Stimulated activated naive CD8-positive, alpha-beta T cell treated with anti-CD3 and anti-CD28 coated beads, Interleukin-15, Interleukin-2, amounts not matched to agents 100 ng/mL and 50 ng/mL, for 24 hours (primary cell): Measurements from ENCODE around the gene NRM.
"Not testable (repeated sequence)": the region's sequence is repeated elsewhere in the genome, so short reads cannot be mapped to it uniquely, and the experiment has no call there.

Experiments used
- H3K27ac Mint-ChIP-seq: one replicate; pipeline ENCODE4 v1.8.0; 2021; ENCODE audit warnings: mild to moderate bottlenecking, mixed read lengths
- H3K27me3 Mint-ChIP-seq: one replicate; pipeline ENCODE4 v1.8.0; 2021; ENCODE audit warnings: mixed read lengths
- H3K36me3 Mint-ChIP-seq: one replicate; pipeline ENCODE4 v1.8.0; 2021; ENCODE audit warnings: low read depth, mixed read lengths
- H3K4me1 Mint-ChIP-seq: one replicate; pipeline ENCODE4 v1.8.0; 2021; ENCODE audit warnings: low read depth, mixed read lengths
- H3K4me3 Mint-ChIP-seq: one replicate; pipeline ENCODE4 v1.8.0; 2021; ENCODE audit warnings: mild to moderate bottlenecking, mixed read lengths
- H3K9me3 Mint-ChIP-seq: one replicate; pipeline ENCODE4 v1.8.0; 2021; ENCODE audit warnings: mixed read lengths

The NRM gene

DNA sequence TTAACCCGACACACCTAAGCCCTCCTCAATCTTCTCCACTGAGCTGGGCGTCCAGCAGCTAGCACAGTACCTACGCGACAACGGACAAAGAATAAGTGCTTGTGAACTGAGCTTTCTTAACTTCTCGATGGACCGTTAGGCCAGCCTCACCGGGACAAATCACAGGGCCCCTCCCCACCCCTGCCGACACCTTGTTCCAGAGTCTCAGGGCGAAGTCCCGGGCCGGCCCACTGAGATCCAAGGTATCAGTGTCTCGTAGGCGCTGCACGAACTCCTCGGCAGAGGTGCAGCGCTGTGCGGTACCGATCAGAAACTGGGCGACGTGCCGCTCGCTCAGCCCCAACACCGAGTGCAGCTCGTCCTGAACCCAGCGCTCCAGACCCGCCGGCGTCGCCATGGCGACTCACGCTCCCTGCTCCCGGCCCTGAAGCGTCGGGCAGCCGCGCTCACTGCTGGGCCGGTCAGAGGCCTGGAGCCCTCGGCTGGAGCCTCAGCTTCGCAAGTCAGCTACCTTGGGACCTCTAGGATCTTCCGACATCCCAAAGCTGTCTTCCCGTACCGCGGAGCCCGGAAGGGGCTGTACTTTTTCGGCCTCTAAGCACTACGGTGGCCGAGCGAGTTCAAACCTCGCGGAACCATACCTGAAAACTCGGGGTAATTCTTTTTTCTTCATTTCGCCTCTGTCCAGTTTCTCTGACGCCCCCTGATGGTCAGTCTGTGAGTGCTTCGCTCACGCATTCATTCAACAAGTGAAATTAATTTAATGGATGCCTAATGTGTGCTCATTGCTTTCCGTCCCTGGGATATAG lies 18.1 kb downstream of the NRM start, which contains the start of gene DHX16:
DHX16 (minus strand) TSS at position 562 of the 809 bp plus-strand sequence; CDS start at position 397, 165 bp downstream.
- Mint-ChIP-seq H3K36me3 (peaks cover 37% of the 10 kb centered on the region), H3K9me3 (no peaks in the 10 kb centered on the region), H3K4me3 (peak within 1 kb of the TSS; percentile 94), H3K27me3 (no peaks in the 10 kb centered on the region), H3K4me1 (peaks cover 18% of the 10 kb centered on the region), H3K27ac (peak within 1 kb of the TSS; percentile 93)

DNA sequence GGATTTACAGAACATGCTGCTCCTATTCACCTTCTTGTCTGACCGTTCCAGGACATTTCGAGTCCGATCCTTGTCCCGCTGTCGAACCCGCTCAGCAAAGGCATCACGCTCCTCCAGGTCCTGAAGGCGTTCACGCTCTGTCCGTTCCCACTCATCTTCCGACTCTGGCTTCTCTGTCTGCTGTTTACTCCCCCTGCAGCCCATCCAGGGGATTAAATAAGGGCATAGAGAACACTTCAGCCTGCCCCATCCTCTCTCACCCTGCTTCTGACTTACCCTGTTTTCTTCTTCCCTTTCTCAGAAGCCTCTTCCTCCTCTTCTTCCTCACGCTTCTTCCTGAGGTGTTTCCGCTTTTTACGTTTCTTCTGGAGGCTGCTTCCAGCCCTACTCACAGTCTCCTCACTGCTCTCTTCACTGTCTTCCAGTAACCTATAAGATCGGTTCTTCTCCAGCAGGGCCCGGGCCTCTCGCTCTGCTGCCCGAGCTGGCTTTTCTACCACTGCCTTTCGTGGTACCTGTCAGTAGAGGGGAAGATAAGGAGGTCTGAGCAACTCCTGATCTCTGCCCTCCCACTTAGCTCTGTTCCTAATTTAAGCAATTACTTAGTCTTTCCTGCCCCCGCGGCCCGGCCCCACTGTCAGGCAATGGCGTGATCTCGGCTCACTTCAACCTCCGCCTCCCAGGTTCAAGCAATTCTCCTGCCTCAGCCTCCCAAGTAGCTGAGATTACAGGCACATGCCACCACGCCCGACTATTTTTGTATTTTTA lies 19.8 kb downstream of the NRM start:
- Mint-ChIP-seq H3K36me3 (peaks cover 36% of the 10 kb centered on the region), H3K27me3 (no peaks in the 10 kb centered on the region), H3K4me3 (peak overlapping the region; percentile 94), H3K4me1 (peaks cover 31% of the 10 kb centered on the region), H3K27ac (peak overlapping the region; percentile 39), H3K9me3 (no peaks in the 10 kb centered on the region)

DNA sequence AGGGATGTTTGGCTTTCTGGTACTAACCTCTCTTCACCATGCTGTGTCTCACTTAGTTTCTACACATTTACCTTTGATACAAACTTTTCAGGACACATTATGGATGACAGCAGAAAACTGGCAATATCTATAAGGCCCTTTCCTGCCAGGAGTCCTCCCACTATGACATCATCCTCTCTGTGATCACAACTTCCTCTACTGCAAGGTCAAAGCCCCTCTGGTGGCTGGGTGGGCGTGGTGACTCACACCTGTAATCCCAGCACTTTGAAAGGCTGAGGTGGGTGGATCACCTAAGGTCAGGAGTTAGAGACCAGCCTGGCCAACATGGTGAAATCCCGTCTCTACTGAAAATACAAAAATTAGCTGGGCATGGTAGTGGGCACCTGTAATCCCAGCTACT lies 24.5 kb downstream of the NRM start:
- H3K9me3 Mint-ChIP-seq, H3K4me3 Mint-ChIP-seq, H3K27me3 Mint-ChIP-seq: not testable (repeated sequence)
- Mint-ChIP-seq H3K27ac (peak overlapping the region; percentile 66), H3K4me1 (peaks cover 22% of the 10 kb centered on the region), H3K36me3 (peaks cover 64% of the 10 kb centered on the region)

DNA sequence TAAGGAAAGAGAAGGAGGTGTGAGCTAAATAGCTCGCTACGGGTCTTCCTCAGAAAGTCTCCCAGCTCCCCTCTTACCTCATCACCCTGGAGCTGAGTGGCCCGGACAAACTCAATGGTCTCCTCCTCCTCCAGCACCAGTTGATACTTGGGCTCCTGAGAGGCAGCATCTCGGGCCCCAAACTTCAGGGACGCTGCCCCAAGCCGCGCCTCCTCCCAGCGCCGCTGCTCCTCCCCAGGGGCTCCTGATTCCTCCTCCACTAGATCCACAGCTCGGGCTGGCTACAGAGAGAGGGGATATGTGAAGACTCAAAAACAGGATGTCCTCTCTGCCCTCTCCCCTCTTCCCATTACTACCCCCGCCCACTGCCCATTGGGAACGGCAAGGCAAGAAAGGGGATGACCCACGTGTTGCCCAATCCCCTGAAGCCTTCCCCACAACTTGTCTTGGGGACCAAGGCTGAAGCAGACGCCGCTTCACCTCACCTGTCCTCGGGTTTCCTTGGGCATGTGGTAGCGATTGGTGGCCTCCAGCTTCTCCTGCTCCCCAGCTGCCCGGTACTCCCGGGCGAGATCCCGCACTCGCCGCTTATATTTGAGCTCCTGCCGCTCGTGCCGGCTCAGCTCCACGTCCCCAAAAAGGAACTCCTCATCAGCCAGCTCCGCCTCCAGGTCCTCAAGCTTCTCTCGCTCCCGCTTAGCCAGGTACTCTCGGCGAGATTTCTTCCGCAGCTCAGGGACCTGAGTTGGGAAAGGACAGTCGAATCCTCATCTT lies 25.6 kb downstream of the NRM start:
- Mint-ChIP-seq H3K9me3 (no peaks in the 10 kb centered on the region), H3K4me3 (no peak overlapping the region), H3K36me3 (peaks cover 58% of the 10 kb centered on the region), H3K4me1 (peaks cover 15% of the 10 kb centered on the region), H3K27me3 (no peaks in the 10 kb centered on the region), H3K27ac (no peak overlapping the region)

DNA sequence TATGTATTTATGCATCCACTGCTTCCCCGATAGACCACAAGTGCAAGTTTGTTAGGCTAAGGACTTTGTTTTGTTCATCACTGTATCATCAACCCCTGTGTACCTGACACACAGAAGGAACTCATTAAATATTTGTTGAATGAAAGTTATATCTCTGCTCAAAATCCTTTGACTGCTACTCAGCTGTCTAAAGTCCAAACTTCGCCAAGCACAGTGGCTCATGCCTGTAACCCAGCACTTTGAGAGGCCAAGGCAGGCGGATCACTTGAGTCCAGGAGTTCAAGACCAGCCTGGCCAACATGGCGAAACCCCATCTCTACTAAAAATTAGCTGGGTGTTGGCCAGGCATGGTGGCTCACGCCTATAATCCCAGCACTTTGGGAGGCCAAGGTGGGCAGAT lies 32.9 kb downstream of the NRM start:
- H3K4me1 Mint-ChIP-seq, H3K4me3 Mint-ChIP-seq, H3K27me3 Mint-ChIP-seq, H3K9me3 Mint-ChIP-seq: not testable (repeated sequence)
- H3K36me3 Mint-ChIP-seq = peaks cover 69% of the 10 kb centered on the region
- peak overlapping the region; percentile 74 for H3K27ac Mint-ChIP-seq

DNA sequence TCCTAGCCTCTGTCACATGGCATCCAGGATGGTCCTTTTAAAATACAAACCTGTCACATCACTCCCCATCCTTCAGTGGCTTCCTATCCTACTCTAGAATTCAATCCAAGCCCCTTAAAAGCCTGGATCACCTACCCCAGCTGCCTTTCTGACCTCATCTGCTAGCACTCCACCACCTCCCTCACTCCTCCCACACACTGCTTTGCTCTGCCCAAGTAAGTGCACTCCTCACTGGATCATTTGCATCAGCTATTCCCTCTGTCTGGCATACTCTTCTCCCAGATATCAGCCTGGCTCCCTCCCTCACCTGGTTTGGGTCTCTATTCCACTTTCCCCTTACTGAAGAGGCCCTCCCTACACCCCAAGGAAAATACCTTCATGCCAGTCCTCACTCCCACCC lies 33.3 kb downstream of the NRM start:
- peaks cover 69% of the 10 kb centered on the region for H3K36me3 Mint-ChIP-seq
- H3K27ac Mint-ChIP-seq = peak overlapping the region; percentile 74

DNA sequence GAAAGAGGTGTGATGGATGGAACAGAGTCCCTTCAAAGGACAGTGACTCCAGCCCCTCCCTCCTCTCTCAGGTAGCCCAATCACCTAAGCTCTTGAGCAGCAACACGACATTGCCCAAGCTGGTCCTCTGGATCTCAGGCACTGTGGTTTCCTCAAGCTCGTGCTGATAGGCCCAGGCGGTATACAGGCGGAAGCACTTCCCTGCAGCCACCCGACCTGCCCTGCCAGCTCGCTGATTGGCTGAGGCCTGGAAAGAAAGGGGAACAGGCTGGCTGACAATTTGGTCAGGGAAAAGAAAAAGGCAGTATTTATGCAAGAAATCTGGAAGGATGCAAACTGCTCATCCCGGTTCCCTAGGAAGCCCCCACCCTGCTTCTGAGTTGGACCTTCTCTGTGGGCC lies 34.3 kb downstream of the NRM start:
- Mint-ChIP-seq H3K27ac (no peak overlapping the region), H3K4me3 (no peak overlapping the region), H3K36me3 (peaks cover 67% of the 10 kb centered on the region)

More for the DNA sequence above, 33.3 kb downstream of the NRM start:
- Mint-ChIP-seq H3K4me3 (no peak overlapping the region), H3K27me3 (no peaks in the 10 kb centered on the region), H3K4me1 (no peaks in the 10 kb centered on the region), H3K9me3 (no peaks in the 10 kb centered on the region)

DNA sequence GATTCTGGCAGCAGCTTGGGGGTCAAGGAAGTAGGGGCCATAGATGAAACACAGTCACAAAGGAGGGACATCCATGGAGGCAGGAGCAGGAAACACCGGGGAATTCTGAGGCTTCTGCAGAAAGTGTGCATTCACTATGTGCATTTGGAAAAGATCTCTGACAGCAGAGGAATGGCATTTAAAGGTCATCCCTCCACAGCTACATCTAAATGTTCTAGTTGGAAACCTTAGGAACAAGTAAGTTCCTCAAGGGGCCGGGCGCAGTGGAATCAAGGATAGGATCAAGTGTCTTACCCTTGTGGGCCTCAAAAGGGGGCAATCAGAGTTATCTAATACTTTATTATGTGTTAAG lies 35.1 kb downstream of the NRM start:
- Mint-ChIP-seq H3K27ac (no peak overlapping the region), H3K9me3 (no peaks in the 10 kb centered on the region), H3K4me3 (no peak overlapping the region), H3K27me3 (no peaks in the 10 kb centered on the region), H3K4me1 (no peaks in the 10 kb centered on the region), H3K36me3 (peaks cover 70% of the 10 kb centered on the region)

More for the DNA sequence above, 34.3 kb downstream of the NRM start:
- Mint-ChIP-seq H3K27me3 (no peaks in the 10 kb centered on the region), H3K9me3 (no peaks in the 10 kb centered on the region), H3K4me1 (no peaks in the 10 kb centered on the region)

DNA sequence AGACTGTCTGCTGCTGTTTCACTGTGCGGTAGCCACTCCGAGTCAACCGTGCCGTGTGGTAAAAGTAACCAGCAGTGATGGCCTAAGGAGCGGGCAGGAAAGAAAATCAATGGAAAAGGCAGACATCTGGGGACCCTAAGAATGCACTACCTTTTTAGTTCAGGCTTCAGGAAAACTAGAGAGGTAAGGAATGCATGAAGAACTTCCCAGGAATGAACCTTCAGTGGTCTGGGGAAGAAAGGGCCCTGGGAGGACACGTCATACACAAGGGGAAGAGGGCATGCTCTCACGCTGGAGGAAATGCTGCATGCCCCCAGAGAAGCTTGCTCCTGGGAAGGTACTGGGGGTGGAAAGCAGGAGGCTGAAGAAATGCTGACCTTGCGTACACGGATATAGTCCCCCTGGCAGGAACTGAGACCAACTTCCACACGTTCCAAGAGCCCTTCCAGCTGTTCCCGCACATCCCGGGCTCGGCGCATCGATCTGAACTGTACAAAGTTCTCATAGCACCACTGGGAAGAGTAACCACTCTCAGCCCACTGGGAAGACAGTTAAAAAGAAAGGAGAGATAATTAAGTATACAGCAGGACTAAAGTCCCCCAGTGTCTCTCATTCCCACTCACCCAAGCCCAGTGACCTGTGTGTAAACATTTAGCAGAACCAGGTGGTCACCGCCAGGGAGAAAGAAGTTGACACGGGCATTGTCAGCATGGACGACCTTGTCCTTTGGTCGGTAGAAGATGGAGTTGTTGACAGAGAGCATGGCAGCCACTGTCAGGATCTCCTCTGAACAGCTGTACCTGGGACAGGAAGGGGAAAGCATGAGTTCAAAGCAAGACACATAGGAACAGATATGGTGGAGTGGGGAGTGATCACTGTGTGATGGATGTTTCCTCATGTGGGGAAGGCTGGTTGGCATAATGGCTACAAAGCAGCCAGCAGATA lies 35.7 kb downstream of the NRM start:
- Mint-ChIP-seq H3K4me1 (no peaks in the 10 kb centered on the region), H3K4me3 (no peak overlapping the region), H3K36me3 (peaks cover 69% of the 10 kb centered on the region), H3K27ac (no peak overlapping the region), H3K9me3 (no peaks in the 10 kb centered on the region), H3K27me3 (no peaks in the 10 kb centered on the region)

DNA sequence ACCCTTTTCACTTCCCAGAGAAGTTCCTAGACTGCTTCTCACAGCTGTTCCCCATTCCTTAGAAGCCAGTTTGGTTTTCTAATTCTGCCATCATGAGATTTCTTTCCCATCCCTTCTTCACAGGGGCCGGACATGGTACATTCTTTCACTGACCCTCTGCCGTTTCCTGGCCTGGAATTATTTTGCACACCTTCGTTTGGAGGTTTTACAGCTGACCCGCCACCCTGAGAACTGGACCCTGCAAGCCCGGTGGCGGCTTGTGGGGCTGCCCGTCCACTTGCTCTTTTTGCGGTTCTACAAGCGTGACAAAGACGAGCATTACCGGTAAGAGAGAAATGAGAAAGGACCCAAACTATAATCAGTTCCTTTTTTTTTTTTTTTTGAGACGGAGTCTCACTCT lies 39.6 kb downstream of the NRM start:
- Mint-ChIP-seq H3K36me3 (peaks cover 50% of the 10 kb centered on the region), H3K9me3 (no peaks in the 10 kb centered on the region), H3K4me3 (no peak overlapping the region), H3K4me1 (peaks cover 19% of the 10 kb centered on the region), H3K27ac (no peak overlapping the region), H3K27me3 (no peaks in the 10 kb centered on the region)

DNA sequence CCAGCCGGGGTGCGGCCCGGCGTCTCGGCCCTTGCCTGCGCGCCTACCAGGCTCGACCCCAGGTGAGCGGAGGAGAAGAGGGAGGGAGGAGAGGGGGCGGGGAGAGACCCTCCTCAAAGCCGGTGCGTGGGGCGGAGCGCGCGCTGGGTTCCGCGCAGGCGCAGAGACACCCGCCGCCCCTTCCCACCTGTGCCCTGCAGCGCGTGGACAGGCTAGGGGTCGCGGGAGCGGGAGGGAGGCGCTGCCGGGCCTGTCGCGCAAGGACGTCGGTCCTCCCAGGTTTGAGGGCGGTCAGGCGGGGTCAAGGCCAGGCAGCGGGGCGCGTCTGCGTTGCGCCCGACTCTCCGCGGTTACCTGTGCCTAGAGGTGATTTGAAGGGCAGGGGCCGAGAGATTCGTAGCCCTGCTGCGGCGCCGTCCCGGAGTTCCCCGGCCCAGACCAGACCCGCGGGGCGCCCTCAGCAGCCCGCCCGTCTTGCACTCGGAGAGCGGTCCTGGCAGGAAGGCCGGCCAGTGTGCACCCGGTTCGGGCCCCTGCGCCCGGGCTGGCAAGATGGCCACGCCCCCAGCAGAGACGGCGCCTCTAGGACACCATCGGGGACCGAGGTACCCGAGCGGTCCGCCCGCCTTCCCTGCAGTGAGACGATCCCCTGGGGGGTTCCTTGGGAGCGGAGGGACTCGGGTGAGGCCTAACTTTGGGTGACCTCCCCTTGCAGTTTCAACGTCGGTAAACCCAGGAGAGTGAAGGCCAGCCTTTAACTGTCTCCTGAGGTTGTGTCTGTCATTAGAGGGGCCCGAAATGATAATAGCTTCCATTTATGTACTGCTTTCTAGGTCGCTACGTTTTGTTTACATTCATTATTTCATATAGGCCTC lies 43.3 kb downstream of the NRM start:
- Mint-ChIP-seq H3K4me1 (peaks cover 30% of the 10 kb centered on the region), H3K27me3 (no peaks in the 10 kb centered on the region), H3K9me3 (no peaks in the 10 kb centered on the region), H3K36me3 (peaks cover 47% of the 10 kb centered on the region), H3K27ac (peak overlapping the region; percentile 88), H3K4me3 (peak overlapping the region; percentile 91)

DNA sequence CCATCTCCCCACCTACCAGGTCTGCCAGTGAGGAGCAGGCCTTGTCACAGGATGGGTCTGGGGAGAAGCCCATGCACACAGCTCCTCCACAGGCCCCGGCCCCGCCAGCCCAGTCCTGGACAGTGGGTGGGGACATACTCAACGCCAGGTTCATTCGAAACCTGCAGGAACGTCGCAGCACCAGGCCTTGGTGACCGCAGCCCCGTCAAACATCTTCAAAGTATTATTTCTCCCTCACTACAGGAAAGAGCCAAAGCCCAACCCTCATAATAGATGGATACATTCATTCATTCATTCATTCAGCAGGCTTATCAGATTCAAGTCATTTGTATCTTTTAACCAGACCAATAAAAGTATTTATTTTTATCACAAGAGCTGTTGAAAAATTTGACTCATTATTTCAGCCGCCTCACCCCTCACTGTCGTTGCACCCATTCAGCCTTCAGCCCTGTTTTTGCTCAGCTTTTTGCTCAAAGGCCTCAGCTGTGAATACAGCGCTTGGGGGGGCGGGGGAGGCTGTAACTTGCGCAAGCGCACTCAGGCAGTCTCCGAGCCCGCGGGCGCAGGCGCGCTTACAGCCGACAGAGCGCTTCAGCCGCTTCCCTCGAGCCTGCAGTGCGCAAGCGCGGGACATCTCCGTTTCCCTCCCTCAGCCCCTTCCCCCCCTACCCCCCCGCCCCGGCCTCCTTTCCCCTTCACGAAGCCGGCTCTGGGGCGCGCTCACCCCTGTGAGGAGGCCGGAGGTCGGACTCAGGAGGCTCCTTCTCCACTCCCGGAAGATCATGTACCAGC lies 44.1 kb downstream of the NRM start, which contains the start of gene C6orf136:
C6orf136 (plus strand) TSS at position 684 of the 792 bp plus-strand sequence; CDS start at position 783, 99 bp downstream.
- peak within 1 kb of the TSS; percentile 91 for H3K4me3 Mint-ChIP-seq
- H3K27me3 Mint-ChIP-seq = no peaks in the 10 kb centered on the region
- peaks cover 43% of the 10 kb centered on the region for H3K36me3 Mint-ChIP-seq
- no peaks in the 10 kb centered on the region for H3K9me3 Mint-ChIP-seq
- peak within 1 kb of the TSS; percentile 88 for H3K27ac Mint-ChIP-seq
- peaks cover 32% of the 10 kb centered on the region for H3K4me1 Mint-ChIP-seq

DNA sequence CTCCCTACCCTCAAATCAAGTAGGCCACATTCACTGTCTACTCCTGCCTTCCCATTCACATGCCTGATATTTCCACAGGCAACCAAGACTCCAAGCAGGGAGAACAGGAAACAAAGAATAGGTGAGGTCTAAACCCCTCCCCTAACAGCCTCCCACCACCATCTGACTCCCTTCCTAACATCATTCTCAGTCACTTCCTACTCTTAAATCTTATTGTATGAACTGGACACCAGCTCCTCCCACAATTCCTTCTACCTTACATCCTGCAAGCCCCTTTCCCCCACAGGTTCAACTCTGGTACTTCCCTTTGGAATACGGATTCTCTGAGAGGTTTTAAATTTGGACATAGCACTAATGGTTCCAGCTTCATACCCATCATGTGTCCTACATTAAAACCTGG lies 44.8 kb downstream of the NRM start:
- H3K27me3 Mint-ChIP-seq = no peaks in the 10 kb centered on the region
- H3K9me3 Mint-ChIP-seq = no peaks in the 10 kb centered on the region
- H3K4me1 Mint-ChIP-seq = peaks cover 39% of the 10 kb centered on the region
- H3K27ac Mint-ChIP-seq = peak overlapping the region; percentile 23
- no peak overlapping the region for H3K4me3 Mint-ChIP-seq
- peaks cover 44% of the 10 kb centered on the region for H3K36me3 Mint-ChIP-seq
